Gastroesophageal sphincter (tissue), 3 donors: ENCODE results near the gene MACROD2.

Experiments
- CTCF ChIP-seq, 4 experiments: fragments of 200-600 bp in 2 of 4; fragments of 450-650 bp in 2 of 4; sonication (generic) in 1 of 4; IDR thresholded peaks; one replicate each; pipeline ENCODE4 v1.5.1; 2017 to 2019; ENCODE audit warnings: antibody characterized with exemption in 4 of 4, mild to moderate bottlenecking in 2 of 4, moderate library complexity in 2 of 4
- POLR2AphosphoS5 ChIP-seq: sonication (generic); formaldehyde crosslinking; IDR thresholded peaks from one replicate; pipeline ENCODE4 v1.6.1; 2017; ENCODE audit warnings: antibody characterized with exemption

- TF ChIP-seq CTCF (IDR thresholded peaks at IDR 0.05) = no peak
- no peak for TF ChIP-seq POLR2AphosphoS5
Measured at GRCh38 chr20:15767999-15768741, 1772.9 kb downstream of the MACROD2 start.
